WERI-Rb-1 (cell line): ENCODE data around the gene CARNS1.

Experiments
- DNase-seq: peaks from one replicate; pipeline ENCODE4 v3.0.0-alpha.2; 2020
- H3K27ac ChIP-seq: fragments of 250-450 bp; sonication (Bioruptor Pico); 2 replicates; pipeline ENCODE4 v1.5.1; 2020; ENCODE audit warnings: mild to moderate bottlenecking, moderate library complexity
- H3K27me3 ChIP-seq: fragments of 250-450 bp; sonication (Bioruptor Pico); 2 replicates; pipeline ENCODE4 v1.5.1; 2021; ENCODE audit warnings: mild to moderate bottlenecking, low read depth, moderate library complexity; ENCODE audit not compliant: insufficient read depth, severe bottlenecking
- H3K36me3 ChIP-seq: fragments of 250-450 bp; sonication (Bioruptor Pico); 2 replicates; pipeline ENCODE4 v1.5.1; 2020; ENCODE audit warnings: mild to moderate bottlenecking, moderate library complexity
- H3K4me3 ChIP-seq: 2 replicates; pipeline ENCODE4 v1.5.1; 2011; ENCODE audit warnings: low read depth, mild to moderate bottlenecking, control low read depth, low read length
- H3K9me3 ChIP-seq: fragments of 250-450 bp; sonication (Bioruptor Pico); 2 replicates; pipeline ENCODE4 v1.5.1; 2021; ENCODE audit warnings: mild to moderate bottlenecking, moderate library complexity; ENCODE audit not compliant: severe bottlenecking
- TF ChIP-seq, protein P1 (sequence below): IDR thresholded peaks from 2 replicates; pipeline ENCODE4 v1.5.1; 2011; ENCODE audit warnings: low read depth, mild to moderate bottlenecking, control low read depth, inconsistent platforms, low read length

Gene CARNS1

DNA sequence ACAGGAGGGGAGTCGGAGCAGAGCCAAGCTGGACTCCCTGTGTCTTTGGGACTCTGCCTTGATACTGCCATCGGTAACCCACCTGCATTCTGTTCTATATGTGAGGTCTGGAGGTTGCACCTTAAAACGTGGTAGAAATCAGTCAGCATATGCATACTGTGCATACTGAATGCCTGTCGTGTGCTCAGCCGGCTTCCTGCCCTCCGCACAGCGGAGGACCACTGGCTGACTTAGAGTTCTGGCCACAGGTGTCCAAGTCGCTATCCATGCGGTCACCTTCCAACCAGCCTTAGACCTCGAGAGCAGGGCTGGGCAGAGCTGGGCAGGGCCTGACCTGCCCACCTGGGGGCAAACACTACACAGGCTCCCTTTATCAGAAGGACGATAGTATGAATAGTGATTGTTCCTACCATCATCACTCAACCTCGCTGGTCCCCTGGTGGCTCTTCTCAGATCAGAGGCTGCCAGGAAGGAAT lies 7.8 kb upstream of the CARNS1 start:
- H3K9me3 ChIP-seq = no peaks in the 10 kb centered on the region
- H3K27me3 ChIP-seq = no peaks in the 10 kb centered on the region
- no peaks in the 10 kb centered on the region for H3K36me3 ChIP-seq
- no peak overlapping the region for H3K4me3 ChIP-seq
- TF ChIP-seq, protein P1, sequence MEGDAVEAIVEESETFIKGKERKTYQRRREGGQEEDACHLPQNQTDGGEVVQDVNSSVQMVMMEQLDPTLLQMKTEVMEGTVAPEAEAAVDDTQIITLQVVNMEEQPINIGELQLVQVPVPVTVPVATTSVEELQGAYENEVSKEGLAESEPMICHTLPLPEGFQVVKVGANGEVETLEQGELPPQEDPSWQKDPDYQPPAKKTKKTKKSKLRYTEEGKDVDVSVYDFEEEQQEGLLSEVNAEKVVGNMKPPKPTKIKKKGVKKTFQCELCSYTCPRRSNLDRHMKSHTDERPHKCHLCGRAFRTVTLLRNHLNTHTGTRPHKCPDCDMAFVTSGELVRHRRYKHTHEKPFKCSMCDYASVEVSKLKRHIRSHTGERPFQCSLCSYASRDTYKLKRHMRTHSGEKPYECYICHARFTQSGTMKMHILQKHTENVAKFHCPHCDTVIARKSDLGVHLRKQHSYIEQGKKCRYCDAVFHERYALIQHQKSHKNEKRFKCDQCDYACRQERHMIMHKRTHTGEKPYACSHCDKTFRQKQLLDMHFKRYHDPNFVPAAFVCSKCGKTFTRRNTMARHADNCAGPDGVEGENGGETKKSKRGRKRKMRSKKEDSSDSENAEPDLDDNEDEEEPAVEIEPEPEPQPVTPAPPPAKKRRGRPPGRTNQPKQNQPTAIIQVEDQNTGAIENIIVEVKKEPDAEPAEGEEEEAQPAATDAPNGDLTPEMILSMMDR = no peak
- no peak overlapping the region for H3K27ac ChIP-seq
- no peak for DNase-seq

DNA sequence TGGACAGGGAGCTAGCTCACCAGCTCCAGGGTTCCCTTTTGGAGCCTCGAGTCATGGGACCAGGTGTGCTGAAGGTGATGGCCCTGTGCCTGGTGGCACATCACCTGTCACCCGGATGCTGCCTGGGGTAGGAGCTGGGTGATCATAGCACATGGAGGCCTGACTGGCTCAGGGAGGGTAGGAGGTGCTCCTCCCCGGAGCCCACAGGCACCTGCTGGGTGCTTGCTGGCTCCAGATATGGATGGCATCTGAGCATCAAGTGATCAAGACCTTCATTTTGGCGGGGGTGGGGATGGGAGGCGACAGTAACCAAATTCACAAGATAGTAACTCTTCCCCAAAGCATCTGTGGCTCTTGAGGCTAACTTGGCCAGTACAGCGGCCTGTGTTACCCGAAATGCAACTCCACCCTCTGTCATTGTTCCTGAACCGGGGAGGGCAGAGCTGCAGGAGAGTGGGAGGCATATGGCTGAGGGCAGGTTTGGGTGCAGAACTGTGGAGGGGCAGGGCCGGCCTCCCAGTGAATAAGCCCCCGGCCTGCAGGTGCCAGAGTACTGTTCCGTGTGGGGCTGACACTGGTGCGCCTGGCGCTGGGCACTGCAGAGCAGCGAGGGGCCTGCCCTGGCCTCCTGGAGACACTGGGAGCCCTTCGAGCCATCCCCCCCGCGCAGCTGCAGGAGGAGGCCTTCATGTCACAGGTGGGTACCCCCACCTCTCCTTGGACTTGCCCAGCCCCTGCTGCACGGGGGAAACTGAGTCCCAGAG lies 6.9 kb upstream of the CARNS1 start:
- no peak for DNase-seq
- TF ChIP-seq, protein P1 = no peak
- H3K4me3 ChIP-seq = no peak overlapping the region
- H3K27ac ChIP-seq = no peak overlapping the region
- no peaks in the 10 kb centered on the region for H3K36me3 ChIP-seq
- H3K9me3 ChIP-seq = no peaks in the 10 kb centered on the region
- no peaks in the 10 kb centered on the region for H3K27me3 ChIP-seq

DNA sequence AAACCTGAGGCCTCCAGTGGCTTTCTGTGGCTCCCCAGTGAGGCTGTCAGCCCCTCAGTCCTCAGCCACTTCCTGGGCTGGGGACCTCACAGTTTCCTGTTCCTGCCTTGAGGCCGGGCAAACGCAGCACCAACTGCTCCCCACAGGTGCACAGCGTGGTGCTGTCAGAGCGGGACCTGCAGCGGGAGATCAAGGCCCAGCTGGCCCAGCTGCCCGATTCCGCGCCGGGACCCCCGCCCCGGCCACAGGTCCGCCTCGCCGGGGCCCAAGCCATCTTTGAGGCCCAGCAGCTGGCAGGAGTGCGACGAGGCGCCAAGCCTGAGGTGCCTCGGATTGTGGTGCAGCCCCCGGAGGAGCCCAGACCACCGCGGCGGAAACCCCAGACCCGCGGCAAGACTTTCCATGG lies 6.2 kb upstream of the CARNS1 start:
- peak; percentile 4 for DNase-seq
- H3K36me3 ChIP-seq = no peaks in the 10 kb centered on the region
- H3K27ac ChIP-seq = no peak overlapping the region
- TF ChIP-seq, protein P1 = no peak
- H3K9me3 ChIP-seq = no peaks in the 10 kb centered on the region
- no peak overlapping the region for H3K4me3 ChIP-seq
- no peaks in the 10 kb centered on the region for H3K27me3 ChIP-seq

DNA sequence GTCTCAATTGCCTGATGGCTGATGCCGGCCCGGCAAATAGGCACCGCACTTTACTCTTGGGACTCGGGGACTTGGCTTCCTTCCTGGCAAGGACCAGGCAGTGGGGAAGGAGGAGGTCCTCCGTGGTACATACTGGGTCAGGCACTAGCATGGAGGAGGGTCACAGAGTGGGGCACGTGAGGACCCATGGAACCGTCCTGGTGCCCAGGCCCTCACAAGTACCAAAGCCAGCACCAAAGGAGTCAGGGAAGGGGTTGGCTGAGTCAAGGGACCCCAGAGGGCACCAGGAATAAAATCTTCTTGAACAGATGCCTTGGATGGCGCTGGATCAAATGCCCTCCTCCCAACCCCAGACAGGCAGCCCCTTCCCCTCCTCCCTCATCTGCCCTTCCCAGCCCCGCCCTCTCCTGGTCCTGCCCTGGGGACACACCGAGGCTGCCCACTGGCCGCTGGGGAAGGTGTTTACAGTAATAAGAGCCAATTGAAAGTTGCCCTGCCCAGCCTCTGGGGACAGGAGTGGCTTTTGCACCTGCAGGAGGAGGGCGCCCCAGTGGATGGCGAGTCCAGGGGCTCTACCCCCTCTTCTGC lies 5.6 kb upstream of the CARNS1 start:
- peak; percentile 43 for DNase-seq
- Histone ChIP-seq H3K4me3 (no peak overlapping the region), H3K36me3 (no peaks in the 10 kb centered on the region), H3K27me3 (no peaks in the 10 kb centered on the region), H3K9me3 (no peaks in the 10 kb centered on the region), H3K27ac (no peak overlapping the region)
- TF ChIP-seq, protein P1 = no peak

- TF ChIP-seq, protein P1 = no peak
- H3K27ac ChIP-seq = no peak overlapping the region
- no peak overlapping the region for H3K4me3 ChIP-seq
- no peaks in the 10 kb centered on the region for H3K36me3 ChIP-seq
- no peak for DNase-seq
- H3K27me3 ChIP-seq = no peaks in the 10 kb centered on the region
- no peaks in the 10 kb centered on the region for H3K9me3 ChIP-seq
Observed at GRCh38 chr11:67410369-67410831, 5.1 kb upstream of the CARNS1 start.
